M059J (cell line): ENCODE measurements around the gene RNF213. TPM values are rescaled to one million over a fixed set of nuclear protein-coding genes. Genes with fewer than 3 reads are reported as not detected.

Experiments used
- DNase-seq: peaks from one replicate; pipeline ENCODE4 v3.0.0-alpha.2; 2012; ENCODE audit warnings: low read depth
- total RNA-seq: library from RNA; depleted of rRNA; stranded (reverse); fragments of >200 nt; shearing (Covaris generic); gene quantifications from 2 replicates; pipeline ENCODE4 v1.2.3, GENCODE V29; 2014

RNF213 gene
- total RNA-seq, 1 experiment from 2014 or later: 66.4 TPM

DNA sequence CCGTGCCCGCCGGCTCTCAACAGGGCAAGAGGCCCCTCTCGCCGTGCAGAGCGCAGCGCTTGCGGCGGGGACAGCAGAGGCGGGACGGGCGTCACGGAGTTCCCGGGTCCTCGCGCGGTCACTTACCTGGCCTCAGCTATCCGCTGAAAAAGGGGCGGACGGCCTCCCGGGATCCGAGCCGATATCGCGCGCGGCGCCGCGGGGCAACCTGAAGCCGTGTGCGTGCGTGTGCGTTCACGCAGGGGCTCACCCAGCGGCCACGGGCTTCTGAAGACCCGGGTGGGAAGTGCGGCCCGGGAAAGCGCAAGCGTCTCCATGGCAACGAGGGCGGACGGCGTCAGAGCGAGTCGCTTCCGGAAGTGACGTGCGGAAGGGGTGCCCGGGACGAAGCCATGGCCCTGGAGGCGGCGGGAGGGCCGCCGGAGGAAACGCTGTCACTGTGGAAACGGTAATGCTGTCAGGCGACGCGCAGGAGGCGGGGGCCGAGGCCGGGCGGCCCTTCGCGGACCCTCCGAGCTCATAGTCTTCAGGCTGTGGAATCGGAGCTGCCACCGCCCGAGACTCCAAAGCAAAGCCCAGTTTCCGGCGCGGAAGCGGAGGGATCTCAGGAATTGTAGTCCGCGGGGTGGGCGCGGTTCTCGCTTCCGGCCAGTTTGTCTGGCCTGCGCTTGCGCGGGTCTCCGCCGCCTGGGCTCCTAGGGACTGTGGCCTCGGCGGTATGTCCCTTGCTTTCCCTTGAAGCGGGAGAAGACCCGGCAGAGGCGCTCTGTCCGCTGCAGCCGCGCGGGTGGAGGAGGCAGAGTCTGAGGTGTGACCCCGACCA, 154.4 kb downstream of the RNF213 start, which contains the start of gene ENDOV:
ENDOV (plus strand) TSS at position 365 of the 823 bp plus-strand sequence; CDS start at position 393, 28 bp downstream.
- DNase-seq: peak; percentile 88

GRCh38 chr17:80415626-80416137, 155.0 kb downstream of the RNF213 start:
- no peak for DNase-seq

GRCh38 chr17:80416260-80416939, 155.7 kb downstream of the RNF213 start:
- DNase-seq: no peak

DNA sequence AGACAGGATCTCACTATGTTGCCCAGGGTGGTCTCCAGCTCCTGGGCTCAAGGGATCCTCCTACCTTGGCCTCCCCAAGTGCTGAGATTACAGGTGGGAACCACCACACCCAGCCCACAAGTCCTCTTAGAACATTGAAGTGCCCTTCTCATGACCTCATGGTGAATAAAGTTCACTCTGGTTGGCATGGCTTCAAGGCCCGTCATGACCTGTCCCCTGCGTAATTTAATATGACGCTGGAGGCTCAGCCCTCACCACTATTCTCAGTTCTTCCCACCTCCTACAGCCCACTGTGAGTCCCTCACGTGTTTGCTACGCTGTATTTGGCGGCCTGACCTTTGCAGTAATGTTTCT, 156.3 kb downstream of the RNF213 start:
- no peak for DNase-seq

- no peak for DNase-seq
Measured at GRCh38 chr17:80418589-80418988, 157.9 kb downstream of the RNF213 start.

- DNase-seq: no peak
Measured at GRCh38 chr17:80419255-80419654, 158.6 kb downstream of the RNF213 start.

- no peak for DNase-seq
Measured at GRCh38 chr17:80421381-80422090, 160.9 kb downstream of the RNF213 start.

DNA sequence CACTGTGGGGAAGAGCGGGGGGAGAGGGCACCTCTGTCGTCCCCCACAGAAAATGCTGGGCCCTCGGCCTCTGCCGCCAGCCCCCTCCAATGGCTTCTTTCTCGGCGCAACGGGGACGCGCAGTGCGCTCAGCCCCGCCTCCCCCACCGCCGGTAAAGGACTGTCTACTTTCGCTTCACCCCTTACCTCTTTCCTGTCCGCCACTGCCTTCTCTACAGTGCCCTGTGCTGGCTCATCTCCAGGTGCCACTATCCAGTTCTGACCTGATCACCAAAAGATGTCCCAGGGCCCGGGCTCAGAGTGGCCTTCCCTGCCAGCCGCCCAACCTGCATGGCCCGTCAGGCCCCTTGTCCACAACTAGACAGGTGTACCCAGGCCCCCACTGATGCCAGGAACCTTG, 161.6 kb downstream of the RNF213 start:
- no peak for DNase-seq

- DNase-seq: no peak
Measured at GRCh38 chr17:80422981-80423380, 162.3 kb downstream of the RNF213 start.

DNA sequence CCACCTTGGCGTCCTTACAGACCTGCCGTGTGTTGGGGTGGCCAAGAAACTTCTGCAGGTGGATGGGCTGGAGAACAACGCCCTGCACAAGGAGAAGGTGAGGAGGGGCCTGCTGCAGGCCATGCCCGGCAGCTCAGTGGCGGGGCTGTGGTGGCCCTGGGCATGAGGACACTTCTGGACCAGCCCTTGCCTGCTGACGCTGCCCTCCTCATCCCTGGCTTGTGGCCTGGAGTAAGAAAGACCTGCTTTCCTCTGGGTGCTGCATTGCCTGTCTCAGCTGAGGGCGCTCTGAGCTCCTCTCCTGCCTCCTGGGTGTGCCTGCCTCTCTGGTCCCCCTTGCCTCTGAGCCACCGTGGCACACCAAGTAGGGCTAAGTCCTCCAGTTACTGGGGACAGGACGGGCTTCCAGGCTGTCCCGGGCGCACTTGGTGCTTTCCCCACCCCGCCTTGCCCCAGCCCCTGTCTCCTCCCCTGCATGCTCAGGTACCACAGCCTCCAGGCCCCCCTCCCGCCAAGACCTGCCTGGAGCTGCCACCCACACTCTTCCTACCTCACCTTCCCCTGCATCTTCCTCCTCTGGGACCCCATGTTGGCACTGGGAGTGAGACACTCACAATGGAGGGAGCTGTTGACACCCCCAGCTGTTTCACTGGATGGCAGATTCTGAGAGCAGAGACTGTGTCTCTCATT, 163.0 kb downstream of the RNF213 start:
- DNase-seq: no peak

- no peak for DNase-seq
Measured at GRCh38 chr17:80424261-80424660, 163.6 kb downstream of the RNF213 start.

GRCh38 chr17:80424878-80425765, 164.5 kb downstream of the RNF213 start:
- DNase-seq: no peak

GRCh38 chr17:80425835-80426426, 165.3 kb downstream of the RNF213 start:
- no peak for DNase-seq

DNA sequence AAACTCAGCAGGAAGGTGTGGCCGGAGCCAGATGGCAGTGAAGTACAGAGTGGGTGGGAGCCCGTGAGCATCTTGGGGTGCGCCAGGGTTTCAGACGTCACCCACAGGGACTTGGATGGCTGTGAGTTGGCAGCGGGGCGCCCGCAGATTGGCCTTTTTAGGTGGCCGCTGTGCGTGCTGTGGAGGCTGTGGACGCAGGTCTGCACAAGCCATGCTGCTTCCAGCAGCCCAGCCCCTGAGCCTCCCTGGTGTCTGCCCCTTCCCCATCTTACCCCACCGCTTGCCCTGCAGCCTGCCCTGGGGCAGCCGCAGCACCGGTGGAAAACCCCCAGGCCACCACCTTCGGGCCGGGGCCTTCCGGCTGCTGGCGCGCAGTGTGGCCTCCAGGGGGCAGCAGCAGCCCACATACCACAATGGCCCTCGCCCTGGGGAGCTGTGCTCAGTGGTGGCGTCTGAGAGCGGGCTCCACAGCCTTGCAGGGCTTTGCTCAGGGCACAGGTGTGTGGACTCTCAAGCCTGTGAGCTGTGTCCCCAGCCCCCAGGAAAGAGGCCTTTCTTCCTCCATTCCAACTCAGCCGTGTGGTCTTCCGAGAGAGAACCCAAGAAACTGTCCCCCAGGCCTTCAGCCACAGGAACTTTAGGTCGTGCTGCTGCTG, 166.1 kb downstream of the RNF213 start:
- DNase-seq: peak; percentile 49

DNA sequence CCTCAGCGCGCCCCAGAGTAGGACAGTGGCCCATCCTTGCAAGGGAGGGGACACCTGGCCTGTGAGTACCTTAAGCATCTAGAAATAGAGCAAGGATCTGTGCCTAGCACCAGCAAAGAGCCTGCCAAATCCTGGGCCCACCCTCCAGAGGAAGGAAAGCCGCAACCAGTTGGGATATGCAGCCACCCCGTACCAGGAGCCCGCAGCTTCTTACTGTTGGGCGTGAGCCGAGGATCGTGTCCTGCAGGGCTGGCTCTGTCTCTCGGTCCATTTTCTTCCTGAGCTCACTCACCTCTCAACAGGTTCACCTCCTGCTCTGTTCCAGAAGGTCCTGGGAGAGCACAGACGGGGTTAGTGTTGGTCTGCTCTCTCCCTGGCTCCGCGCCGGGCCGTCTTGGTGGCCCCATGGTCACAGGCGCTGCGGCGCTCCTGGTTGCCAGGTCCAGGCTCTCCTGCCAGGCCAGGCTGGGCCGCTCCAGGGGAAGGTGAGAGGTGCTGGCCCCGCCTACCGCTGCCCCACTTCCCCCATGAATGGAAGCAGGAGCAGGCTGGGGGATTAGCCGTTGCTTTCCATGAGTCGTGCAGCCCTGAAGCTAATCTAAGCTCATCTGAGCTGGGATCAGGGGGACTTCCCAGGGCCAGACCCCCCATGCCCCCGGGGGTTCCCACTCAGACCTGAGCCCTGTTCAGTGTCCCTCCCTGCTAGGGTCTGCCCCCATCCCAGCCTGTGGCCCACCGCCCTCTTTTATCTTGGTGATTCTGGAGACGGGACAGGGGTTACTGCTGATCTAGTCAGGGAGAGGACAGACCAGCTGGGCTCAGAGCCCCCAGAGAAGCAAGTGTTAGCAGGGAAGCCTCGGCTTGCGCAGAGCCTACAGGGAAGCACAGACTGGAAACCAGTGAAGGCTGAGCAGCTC, 167.0 kb downstream of the RNF213 start:
- DNase-seq: no peak

DNA sequence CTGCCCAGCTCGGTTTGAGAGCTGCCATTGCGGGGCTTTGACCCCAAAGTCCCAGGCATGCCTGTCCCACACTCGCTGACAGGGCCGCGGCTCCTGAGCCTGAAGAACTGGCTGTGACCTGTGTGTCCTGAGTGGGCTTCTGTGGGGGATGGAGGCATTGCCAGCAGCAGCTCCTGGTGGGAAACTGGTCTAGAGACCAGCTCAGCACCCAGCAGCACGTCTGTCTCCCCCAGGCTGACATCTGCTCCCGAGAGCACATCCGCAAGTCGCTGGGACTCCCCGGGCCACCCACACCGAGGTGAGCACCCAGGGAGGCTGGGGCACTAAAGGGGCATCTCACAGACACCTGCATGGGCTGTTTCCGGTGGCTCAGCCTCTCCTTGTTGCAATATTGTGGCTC, 167.7 kb downstream of the RNF213 start:
- DNase-seq: no peak

- no peak for DNase-seq
Measured at GRCh38 chr17:80428796-80429195, 168.1 kb downstream of the RNF213 start.
